K562 (cell line): ENCODE data around the gene P2RY11. TPM values are rescaled to one million over a fixed set of nuclear protein-coding genes. Genes with fewer than 3 reads are reported as not detected.

Experiments
- ATF1 ChIP-seq, 2 experiments: fragments of 450-650 bp in 1 of 2; IDR thresholded peaks; 2 replicates each; pipeline ENCODE4 v1.6.1; 2016; ENCODE audit warnings: missing compliant biosample characterization in 1 of 2, missing genetic modification characterization in 1 of 2
- CBX2 ChIP-seq: fragments of 200-600 bp; sonication (generic); IDR thresholded peaks from one replicate; pipeline ENCODE4 v1.6.1; 2012; ENCODE audit warnings: mild to moderate bottlenecking, low read length, inconsistent platforms; ENCODE audit not compliant: insufficient read depth, poor library complexity, severe bottlenecking
- DIDO1 ChIP-seq: fragments of 450-650 bp; IDR thresholded peaks from 2 replicates; pipeline ENCODE4 v1.6.1; 2016; ENCODE audit warnings: low read depth, missing biosample characterization, missing genetic modification characterization
- GATAD2B ChIP-seq: fragments of 450-650 bp; IDR thresholded peaks from 2 replicates; pipeline ENCODE4 v1.6.1; 2017; ENCODE audit warnings: mild to moderate bottlenecking, borderline replicate concordance
- GTF2A2 ChIP-seq: IDR thresholded peaks from 2 replicates; pipeline ENCODE4 v1.6.1; 2016; ENCODE audit warnings: mild to moderate bottlenecking, missing genetic modification characterization, missing compliant biosample characterization
- JUNB ChIP-seq: fragments of 450-650 bp; formaldehyde crosslinking; conservative IDR thresholded peaks from 2 replicates; pipeline ENCODE4 v1.4.0; 2020; ENCODE audit warnings: mild to moderate bottlenecking
- MEF2D ChIP-seq: conservative IDR thresholded peaks from 2 replicates; pipeline ENCODE4 v1.6.1; 2016; ENCODE audit warnings: low read depth, missing genetic modification characterization, missing compliant biosample characterization
- NFIC ChIP-seq: fragments of 450-650 bp; IDR thresholded peaks from 2 replicates; pipeline ENCODE4 v1.6.1; 2017; ENCODE audit warnings: mild to moderate bottlenecking, inconsistent platforms
- PBX2 ChIP-seq, 2 experiments: IDR thresholded peaks in 1 of 2; conservative IDR thresholded peaks in 1 of 2; 2 replicates each; pipeline ENCODE4 v1.6.1; 2016; ENCODE audit warnings: low read depth in 2 of 2, mild to moderate bottlenecking in 1 of 2, missing compliant biosample characterization in 1 of 2, missing genetic modification characterization in 1 of 2, moderate library complexity in 1 of 2
- PCBP2 ChIP-seq: fragments of 200-400 bp; formaldehyde crosslinking; IDR thresholded peaks from 2 replicates; pipeline ENCODE4 v1.6.1; 2018; ENCODE audit warnings: low read length, low read depth, mild to moderate bottlenecking, moderate library complexity; ENCODE audit not compliant: poor library complexity, severe bottlenecking
- RBM22 ChIP-seq: fragments of 200-400 bp; formaldehyde crosslinking; IDR thresholded peaks from 2 replicates; pipeline ENCODE4 v1.6.1; 2018; ENCODE audit warnings: low read length, low read depth; ENCODE audit not compliant: poor library complexity, severe bottlenecking
- RBM34 ChIP-seq: fragments of 200-400 bp; formaldehyde crosslinking; IDR thresholded peaks from 2 replicates; pipeline ENCODE4 v1.6.1; 2018; ENCODE audit warnings: low read length, borderline replicate concordance; ENCODE audit not compliant: insufficient read depth
- RFX5 ChIP-seq: IDR thresholded peaks from 2 replicates; pipeline ENCODE4 v1.6.1; 2011; ENCODE audit warnings: low read depth, mild to moderate bottlenecking, improper control_type of control experiment, low read length
- SAP30 ChIP-seq: fragments of 200-600 bp; sonication (generic); IDR thresholded peaks from 2 replicates; pipeline ENCODE4 v1.6.1; 2012; ENCODE audit warnings: borderline replicate concordance, low read depth, mild to moderate bottlenecking, moderate library complexity, low read length, control low read depth, inconsistent platforms; ENCODE audit not compliant: insufficient read depth, poor library complexity, severe bottlenecking
- TAF1 ChIP-seq: IDR thresholded peaks from 2 replicates; pipeline ENCODE4 v1.6.1; 2011; ENCODE audit warnings: mild to moderate bottlenecking, low read length, moderate library complexity; ENCODE audit not compliant: insufficient read depth, control insufficient read depth, severe bottlenecking; ENCODE audit errors: extremely low read depth
- ZBTB1 ChIP-seq: sonication (generic); formaldehyde crosslinking; IDR thresholded peaks from 2 replicates; pipeline ENCODE4 v1.8.1; 2023; ENCODE audit warnings: missing genetic modification reagents, low read depth, mild to moderate bottlenecking, borderline replicate concordance
- ZFP1 ChIP-seq: fragments of 450-650 bp; formaldehyde crosslinking; IDR thresholded peaks from 2 replicates; pipeline ENCODE4 v1.4.0; 2020; ENCODE audit warnings: mild to moderate bottlenecking, mixed read lengths
- ZKSCAN8 ChIP-seq: fragments of 200-800 bp; sonication (Bioruptor generic); IDR thresholded peaks from 2 replicates; pipeline ENCODE4 v1.6.1; 2016; ENCODE audit warnings: missing genetic modification characterization, missing compliant biosample characterization
- ZNF274 ChIP-seq: IDR thresholded peaks from 2 replicates; pipeline ENCODE4 v1.6.1; 2011; ENCODE audit warnings: low read depth, mild to moderate bottlenecking, low read length, moderate library complexity, borderline replicate concordance
- ZNF696 ChIP-seq: fragments of 250-450 bp; sonication (Bioruptor Pico); conservative IDR thresholded peaks from 2 replicates; pipeline ENCODE4 v1.4.0; 2020; ENCODE audit warnings: mild to moderate bottlenecking, moderate library complexity
- ZNF764 ChIP-seq: fragments of 250-450 bp; sonication (Bioruptor Pico); IDR thresholded peaks from 2 replicates; pipeline ENCODE4 v1.4.0; 2020; ENCODE audit warnings: low read depth, mild to moderate bottlenecking, moderate library complexity
- polyA plus RNA-seq, 8 experiments: library from polyadenylated mRNA; depleted of rRNA in 4 of 8; stranded (reverse) in 5 of 8; unstranded in 3 of 8; fragments of >200 nt; fragmentation: Nextera tagmentation in 2 of 8; fragmentation: Illumina TruSeq in 1 of 8; extraction: Ambion mirVana in 2 of 8; extraction: Trizol in 1 of 8; gene quantifications; 2 replicates each; pipeline versions ENCODE4 v1.2.1 to v1.2.3, GENCODE V29; 2011 to 2014; ENCODE audit warnings: inconsistent platforms in 1 of 8, missing spikeins in 1 of 8
- total RNA-seq, 7 experiments: library from RNA; depleted of rRNA in 6 of 7; stranded (reverse); fragments of >200 nt in 6 of 7; fragmentation: Illumina TruSeq in 2 of 7; extraction: Trizol in 2 of 7; gene quantifications; 2 replicates each; pipeline versions ENCODE4 v1.2.1 to v1.2.3, GENCODE V29; 2011 to 2021; ENCODE audit warnings: low replicate concordance in 1 of 7
- TF ChIP-seq, protein P1 (sequence below): fragments of 250-450 bp; sonication (Bioruptor Pico); IDR thresholded peaks from 2 replicates; pipeline ENCODE4 v1.8.0; 2021; ENCODE audit warnings: moderate library complexity, mild to moderate bottlenecking, inconsistent platforms
- TF ChIP-seq, protein P2 (sequence below): fragments of 450-650 bp; formaldehyde crosslinking; IDR thresholded peaks from 2 replicates; pipeline ENCODE4 v1.4.0; 2022; ENCODE audit warnings: missing genetic modification characterization

P2RY11 gene
- total and polyA plus RNA-seq, 9 of the 15 experiments (the other 6 are each of a cell fraction or from before 2014, with no cell fraction given) = 0.03 to 10.1 (median 1.5) TPM

GRCh38 chr19:10085641-10086590 lies 25.6 kb upstream of the P2RY11 start, which contains the start of gene SHFL (continued):
- TF ChIP-seq PBX2 (CRISPR knock-in tag; IDR thresholded peaks at IDR 0.05; ENCODE audit: low read depth) (no peak), PBX2 (tag; conservative IDR thresholded peaks at IDR 0.05; ENCODE audit: low read depth) (no peak), JUNB (CRISPR knock-in tag) (no peak), NFIC (peak; percentile 26; the same call in 1 of the 2 replicates), MEF2D (no peak), ZFP1 (CRISPR knock-in tag) (no peak), ZNF764 (CRISPR knock-in tag) (no peak), CBX2 (no peak), ATF1 (CRISPR knock-in tag; IDR thresholded peaks at IDR 0.05) (no peak), ATF1 (tag; IDR thresholded peaks at IDR 0.05) (peak; percentile 38; the same call in 1 of the 2 replicates), ZNF696 (CRISPR knock-in tag) (no peak), RBM34 (no peak), GATAD2B (peak; percentile 19; the same call in 1 of the 2 replicates), RBM22 (no peak), SAP30 (no peak), RFX5 (no peak), ZKSCAN8 (CRISPR knock-in tag) (no peak), PCBP2 (no peak), TAF1 (no peak), GTF2A2 (no peak), DIDO1 (tag) (no peak), ZNF274 (no peak), ZBTB1 (CRISPR knock-in tag) (no peak)
- TF ChIP-seq, protein P1, sequence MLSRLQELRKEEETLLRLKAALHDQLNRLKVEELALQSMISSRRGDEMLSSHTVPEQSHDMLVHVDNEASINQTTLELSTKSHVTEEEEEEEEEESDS (CRISPR knock-in tag) = no peak
- TF ChIP-seq, protein P2, sequence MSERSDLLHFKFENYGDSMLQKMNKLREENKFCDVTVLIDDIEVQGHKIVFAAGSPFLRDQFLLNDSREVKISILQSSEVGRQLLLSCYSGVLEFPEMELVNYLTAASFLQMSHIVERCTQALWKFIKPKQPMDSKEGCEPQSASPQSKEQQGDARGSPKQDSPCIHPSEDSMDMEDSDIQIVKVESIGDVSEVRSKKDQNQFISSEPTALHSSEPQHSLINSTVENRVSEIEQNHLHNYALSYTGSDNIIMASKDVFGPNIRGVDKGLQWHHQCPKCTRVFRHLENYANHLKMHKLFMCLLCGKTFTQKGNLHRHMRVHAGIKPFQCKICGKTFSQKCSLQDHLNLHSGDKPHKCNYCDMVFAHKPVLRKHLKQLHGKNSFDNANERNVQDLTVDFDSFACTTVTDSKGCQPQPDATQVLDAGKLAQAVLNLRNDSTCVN (CRISPR knock-in tag) = no peak
